ENCODE data around the gene PLOD1.

DNA sequence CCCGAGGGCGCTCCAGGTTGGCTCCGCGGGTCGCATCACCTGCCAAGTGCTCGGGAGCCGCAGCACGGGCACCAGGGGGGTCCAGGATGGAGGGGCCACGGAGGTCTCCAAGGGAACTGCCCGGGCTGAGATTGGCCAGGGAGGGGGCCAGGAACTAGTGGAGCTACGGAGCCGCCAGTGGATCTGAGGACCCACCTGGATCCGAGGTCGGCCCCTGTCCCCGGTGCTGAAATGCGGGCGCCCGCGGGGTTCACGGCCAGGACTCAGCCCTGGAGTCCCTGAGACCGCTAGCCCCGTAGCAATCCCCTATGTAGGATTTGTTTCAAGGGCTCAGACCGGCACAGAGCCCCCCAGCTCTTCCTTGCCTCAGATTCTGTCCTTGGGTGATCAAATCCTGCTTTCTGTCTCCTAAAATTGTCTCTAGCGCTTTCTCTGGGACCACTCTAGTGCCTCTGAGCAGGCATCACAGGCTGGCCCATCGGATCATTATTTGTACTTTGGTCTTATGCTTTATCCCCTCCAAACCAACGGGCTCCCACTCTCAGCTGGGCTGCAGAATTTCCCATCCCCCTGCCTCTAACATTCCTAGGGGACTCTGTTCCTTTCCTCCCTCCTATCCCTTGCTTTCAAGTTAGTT is 35.6 kb upstream of the PLOD1 start:
- TF ChIP-seq CTCF (IDR thresholded peaks at IDR 0.05) (no peak), POLR2AphosphoS5 (IDR thresholded peaks at IDR 0.05) (no peak), POLR2A (IDR thresholded peaks at IDR 0.05) (no peak)
